NCI-H510A (cell line): ENCODE data around the gene SGSH.

ENCODE experiments used
- DNase-seq: peaks from one replicate; lab custom pipeline; 2025; lab: John Stamatoyannopoulos, UW

SGSH gene

GRCh38 chr17:80183581-80184422 is 36.3 kb downstream of the SGSH start:
- DNase-seq: no peak

GRCh38 chr17:80182845-80183223 is 37.3 kb downstream of the SGSH start:
- no peak for DNase-seq

DNA sequence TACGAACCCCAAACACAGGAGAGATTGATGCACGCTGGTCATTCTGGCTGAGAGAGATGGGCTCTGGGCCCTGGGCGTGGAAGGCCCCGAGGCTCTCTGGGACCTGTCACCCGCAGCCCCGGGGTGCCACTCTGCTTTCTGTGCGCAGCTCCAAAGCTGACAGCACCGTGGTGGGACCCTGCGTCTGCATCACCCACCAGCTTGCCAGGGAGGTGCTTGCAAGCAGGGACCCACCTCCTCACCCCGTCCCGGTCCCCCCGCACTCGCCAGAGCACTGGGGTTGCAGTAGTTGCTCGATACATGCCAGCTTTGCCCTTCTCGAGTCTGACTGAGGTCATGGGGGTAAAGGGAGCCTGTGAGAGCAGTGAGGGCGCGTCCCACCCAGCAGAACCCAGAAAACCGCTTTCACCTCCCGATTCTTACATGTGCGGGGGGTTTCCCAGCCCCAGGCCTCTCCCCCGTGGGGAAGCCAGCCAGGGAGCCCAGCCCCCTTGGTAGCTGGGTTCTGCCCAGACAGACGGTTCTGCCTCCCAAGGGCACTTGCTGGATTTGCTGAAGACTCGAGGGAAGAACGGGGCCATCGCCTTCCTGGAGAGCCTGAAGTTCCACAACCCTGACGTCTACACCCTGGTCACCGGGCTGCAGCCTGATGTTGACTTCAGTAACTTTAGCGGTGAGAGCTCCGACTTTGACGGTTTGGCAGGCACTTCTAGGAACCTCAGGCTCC is 37.9 kb downstream of the SGSH start:
- no peak for DNase-seq

- DNase-seq: no peak
Observed at GRCh38 chr17:80181431-80181830, 38.7 kb downstream of the SGSH start.

DNA sequence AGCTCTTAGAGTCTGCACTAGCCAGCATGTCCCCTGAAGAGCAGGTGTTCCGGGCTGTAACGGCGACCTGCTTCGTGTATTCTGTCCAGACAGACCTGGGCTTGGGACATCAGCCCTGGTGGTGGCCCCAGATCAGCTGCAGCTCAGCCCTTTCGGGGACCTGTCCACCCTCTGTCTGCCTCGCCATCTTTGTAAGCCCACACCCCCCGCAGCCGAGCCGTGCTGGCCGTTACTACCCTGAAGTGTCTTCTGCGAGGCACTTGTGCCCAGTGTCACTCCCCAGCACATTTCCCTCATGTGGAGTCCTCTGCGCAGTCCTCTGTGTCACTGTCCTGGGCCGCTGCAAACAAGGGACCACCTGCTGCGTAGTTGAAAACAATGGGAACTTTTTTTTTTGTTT is 39.9 kb downstream of the SGSH start:
- no peak for DNase-seq

GRCh38 chr17:80177986-80178595 is 42.0 kb downstream of the SGSH start:
- DNase-seq: no peak

GRCh38 chr17:80176757-80177156 is 43.4 kb downstream of the SGSH start:
- DNase-seq: no peak

DNA sequence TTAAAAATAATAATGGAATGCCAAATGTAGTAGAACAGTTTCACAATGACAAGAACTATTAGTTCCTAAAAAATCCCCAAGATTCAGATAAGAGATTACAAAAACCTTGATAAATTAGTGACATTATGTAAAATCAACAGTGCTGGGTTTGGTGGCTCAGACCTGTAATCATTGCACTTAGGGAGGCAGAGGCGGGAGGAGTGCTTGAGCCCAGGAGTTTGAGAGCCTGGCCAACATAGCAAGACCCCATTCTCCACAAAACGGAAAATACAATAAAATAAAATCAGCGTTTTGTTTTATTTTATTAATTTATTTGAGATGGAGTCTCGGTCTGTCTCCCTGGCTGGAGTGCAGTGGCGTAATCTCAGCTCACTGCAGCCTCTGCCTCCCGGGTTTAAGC is 46.2 kb downstream of the SGSH start:
- DNase-seq: no peak

- no peak for DNase-seq
Observed at GRCh38 chr17:80173126-80173525, 47.0 kb downstream of the SGSH start.

GRCh38 chr17:80171681-80172080 is 48.5 kb downstream of the SGSH start:
- DNase-seq: no peak

GRCh38 chr17:80169784-80170500 is 50.2 kb downstream of the SGSH start, which contains the start of gene CARD14:
Gene CARD14, plus strand, starts transcription at chr17:80170030. Its CDS starts 11,409 bp downstream, at chr17:80181439.
- peak; percentile 51 for DNase-seq

- DNase-seq: no peak
Observed at GRCh38 chr17:80169107-80169506, 51.0 kb downstream of the SGSH start.

DNA sequence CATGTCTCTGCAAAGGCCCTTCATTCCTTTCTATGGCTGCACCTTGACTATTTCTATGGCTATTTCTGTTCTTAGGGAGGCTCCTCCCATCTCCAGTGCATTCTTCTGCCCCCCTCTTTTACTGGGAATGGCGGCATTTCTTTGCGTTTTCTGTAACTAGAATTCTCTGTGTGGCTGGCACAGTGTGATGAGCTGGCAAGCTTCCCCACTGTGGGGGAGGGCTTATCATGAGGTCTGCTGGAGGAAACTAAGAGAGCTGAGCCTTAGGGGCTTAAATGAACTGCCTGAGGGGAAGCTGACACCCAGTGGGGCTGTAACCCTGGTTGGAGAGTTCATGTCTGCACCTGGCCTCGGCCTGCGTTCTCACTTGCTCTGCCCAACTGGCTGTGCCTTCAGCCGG is 51.8 kb downstream of the SGSH start:
- no peak for DNase-seq

GRCh38 chr17:80166446-80166845 is 53.7 kb downstream of the SGSH start:
- no peak for DNase-seq

GRCh38 chr17:80164185-80164584 is 55.9 kb downstream of the SGSH start:
- DNase-seq: no peak

- DNase-seq: no peak
Observed at GRCh38 chr17:80163336-80163735, 56.8 kb downstream of the SGSH start.

- no peak for DNase-seq
Observed at GRCh38 chr17:80160536-80160935, 59.6 kb downstream of the SGSH start.
